ENCODE data around the gene MRPL44. TPM values are rescaled to one million over a fixed set of nuclear protein-coding genes. Genes with fewer than 3 reads are reported as not detected.

MRPL44 gene
- total and polyA plus RNA-seq, 2 of the 13 experiments (the other 11 are each of a cell fraction or from before 2014, with no cell fraction given), result 38.4 to 78.0 TPM

DNA sequence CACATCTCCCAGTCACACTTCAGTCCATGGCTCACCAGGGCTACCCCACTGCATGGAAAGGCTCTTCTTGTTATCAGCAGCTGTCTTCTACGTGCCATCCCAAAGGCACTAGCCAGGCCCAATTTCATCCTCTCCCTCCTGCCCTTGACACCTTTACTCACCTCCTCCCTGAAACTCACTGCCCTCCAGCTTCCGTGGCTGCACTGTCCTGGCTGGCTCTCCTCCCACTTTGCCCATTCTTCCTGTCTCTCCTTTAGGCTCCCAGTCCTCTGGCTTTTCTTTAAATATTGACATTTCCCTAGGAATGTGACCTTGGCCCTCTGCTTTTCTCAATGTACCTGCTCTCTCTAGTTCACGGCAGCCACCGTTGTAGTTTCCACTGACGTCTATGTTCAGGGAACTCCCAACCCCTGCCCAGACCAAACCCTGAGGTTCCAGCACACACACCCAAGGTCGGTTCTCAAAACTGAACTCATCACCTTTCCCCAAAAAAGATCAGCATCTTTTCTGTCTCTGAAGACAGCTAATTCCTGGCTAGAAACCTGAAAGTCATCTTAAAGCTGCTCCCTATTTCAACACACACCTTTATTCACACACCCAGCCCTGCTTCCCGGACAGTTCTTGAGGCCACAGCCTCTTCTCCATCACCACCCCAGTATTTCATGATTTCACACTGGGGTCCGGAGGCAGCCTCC is 48.8 kb upstream of the MRPL44 start (continued):
- TF ChIP-seq, protein P1, sequence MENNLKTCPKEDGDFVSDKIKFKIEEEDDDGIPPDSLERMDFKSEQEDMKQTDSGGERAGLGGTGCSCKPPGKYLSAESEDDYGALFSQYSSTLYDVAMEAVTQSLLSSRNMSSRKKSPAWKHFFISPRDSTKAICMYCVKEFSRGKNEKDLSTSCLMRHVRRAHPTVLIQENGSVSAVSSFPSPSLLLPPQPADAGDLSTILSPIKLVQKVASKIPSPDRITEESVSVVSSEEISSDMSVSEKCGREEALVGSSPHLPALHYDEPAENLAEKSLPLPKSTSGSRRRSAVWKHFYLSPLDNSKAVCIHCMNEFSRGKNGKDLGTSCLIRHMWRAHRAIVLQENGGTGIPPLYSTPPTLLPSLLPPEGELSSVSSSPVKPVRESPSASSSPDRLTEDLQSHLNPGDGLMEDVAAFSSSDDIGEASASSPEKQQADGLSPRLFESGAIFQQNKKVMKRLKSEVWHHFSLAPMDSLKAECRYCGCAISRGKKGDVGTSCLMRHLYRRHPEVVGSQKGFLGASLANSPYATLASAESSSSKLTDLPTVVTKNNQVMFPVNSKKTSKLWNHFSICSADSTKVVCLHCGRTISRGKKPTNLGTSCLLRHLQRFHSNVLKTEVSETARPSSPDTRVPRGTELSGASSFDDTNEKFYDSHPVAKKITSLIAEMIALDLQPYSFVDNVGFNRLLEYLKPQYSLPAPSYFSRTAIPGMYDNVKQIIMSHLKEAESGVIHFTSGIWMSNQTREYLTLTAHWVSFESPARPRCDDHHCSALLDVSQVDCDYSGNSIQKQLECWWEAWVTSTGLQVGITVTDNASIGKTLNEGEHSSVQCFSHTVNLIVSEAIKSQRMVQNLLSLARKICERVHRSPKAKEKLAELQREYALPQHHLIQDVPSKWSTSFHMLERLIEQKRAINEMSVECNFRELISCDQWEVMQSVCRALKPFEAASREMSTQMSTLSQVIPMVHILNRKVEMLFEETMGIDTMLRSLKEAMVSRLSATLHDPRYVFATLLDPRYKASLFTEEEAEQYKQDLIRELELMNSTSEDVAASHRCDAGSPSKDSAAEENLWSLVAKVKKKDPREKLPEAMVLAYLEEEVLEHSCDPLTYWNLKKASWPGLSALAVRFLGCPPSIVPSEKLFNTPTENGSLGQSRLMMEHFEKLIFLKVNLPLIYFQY (CRISPR knock-in tag; IDR thresholded peaks at IDR 0.05; ENCODE audit: borderline replicate concordance), result peak; percentile 54; the same call in 1 of the 2 replicates
- peak; percentile 45 for TF ChIP-seq PHF8 (CRISPR knock-in tag; IDR thresholded peaks at IDR 0.05)
- TF ChIP-seq CCDC6 (CRISPR knock-in tag; IDR thresholded peaks at IDR 0.05), result peak; percentile 74
- no peak for TF ChIP-seq ZNF530 (CRISPR knock-in tag; IDR thresholded peaks at IDR 0.05; ENCODE audit: low read depth)
- TF ChIP-seq JDP2 (CRISPR knock-in tag; IDR thresholded peaks at IDR 0.05; ENCODE audit: borderline replicate concordance), result no peak
- TF ChIP-seq, protein P2, sequence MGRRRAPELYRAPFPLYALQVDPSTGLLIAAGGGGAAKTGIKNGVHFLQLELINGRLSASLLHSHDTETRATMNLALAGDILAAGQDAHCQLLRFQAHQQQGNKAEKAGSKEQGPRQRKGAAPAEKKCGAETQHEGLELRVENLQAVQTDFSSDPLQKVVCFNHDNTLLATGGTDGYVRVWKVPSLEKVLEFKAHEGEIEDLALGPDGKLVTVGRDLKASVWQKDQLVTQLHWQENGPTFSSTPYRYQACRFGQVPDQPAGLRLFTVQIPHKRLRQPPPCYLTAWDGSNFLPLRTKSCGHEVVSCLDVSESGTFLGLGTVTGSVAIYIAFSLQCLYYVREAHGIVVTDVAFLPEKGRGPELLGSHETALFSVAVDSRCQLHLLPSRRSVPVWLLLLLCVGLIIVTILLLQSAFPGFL (CRISPR knock-in tag; IDR thresholded peaks at IDR 0.05), result no peak
- TF ChIP-seq ZKSCAN5 (CRISPR knock-in tag; IDR thresholded peaks at IDR 0.05), result peak; percentile 100
- TF ChIP-seq, protein P3, sequence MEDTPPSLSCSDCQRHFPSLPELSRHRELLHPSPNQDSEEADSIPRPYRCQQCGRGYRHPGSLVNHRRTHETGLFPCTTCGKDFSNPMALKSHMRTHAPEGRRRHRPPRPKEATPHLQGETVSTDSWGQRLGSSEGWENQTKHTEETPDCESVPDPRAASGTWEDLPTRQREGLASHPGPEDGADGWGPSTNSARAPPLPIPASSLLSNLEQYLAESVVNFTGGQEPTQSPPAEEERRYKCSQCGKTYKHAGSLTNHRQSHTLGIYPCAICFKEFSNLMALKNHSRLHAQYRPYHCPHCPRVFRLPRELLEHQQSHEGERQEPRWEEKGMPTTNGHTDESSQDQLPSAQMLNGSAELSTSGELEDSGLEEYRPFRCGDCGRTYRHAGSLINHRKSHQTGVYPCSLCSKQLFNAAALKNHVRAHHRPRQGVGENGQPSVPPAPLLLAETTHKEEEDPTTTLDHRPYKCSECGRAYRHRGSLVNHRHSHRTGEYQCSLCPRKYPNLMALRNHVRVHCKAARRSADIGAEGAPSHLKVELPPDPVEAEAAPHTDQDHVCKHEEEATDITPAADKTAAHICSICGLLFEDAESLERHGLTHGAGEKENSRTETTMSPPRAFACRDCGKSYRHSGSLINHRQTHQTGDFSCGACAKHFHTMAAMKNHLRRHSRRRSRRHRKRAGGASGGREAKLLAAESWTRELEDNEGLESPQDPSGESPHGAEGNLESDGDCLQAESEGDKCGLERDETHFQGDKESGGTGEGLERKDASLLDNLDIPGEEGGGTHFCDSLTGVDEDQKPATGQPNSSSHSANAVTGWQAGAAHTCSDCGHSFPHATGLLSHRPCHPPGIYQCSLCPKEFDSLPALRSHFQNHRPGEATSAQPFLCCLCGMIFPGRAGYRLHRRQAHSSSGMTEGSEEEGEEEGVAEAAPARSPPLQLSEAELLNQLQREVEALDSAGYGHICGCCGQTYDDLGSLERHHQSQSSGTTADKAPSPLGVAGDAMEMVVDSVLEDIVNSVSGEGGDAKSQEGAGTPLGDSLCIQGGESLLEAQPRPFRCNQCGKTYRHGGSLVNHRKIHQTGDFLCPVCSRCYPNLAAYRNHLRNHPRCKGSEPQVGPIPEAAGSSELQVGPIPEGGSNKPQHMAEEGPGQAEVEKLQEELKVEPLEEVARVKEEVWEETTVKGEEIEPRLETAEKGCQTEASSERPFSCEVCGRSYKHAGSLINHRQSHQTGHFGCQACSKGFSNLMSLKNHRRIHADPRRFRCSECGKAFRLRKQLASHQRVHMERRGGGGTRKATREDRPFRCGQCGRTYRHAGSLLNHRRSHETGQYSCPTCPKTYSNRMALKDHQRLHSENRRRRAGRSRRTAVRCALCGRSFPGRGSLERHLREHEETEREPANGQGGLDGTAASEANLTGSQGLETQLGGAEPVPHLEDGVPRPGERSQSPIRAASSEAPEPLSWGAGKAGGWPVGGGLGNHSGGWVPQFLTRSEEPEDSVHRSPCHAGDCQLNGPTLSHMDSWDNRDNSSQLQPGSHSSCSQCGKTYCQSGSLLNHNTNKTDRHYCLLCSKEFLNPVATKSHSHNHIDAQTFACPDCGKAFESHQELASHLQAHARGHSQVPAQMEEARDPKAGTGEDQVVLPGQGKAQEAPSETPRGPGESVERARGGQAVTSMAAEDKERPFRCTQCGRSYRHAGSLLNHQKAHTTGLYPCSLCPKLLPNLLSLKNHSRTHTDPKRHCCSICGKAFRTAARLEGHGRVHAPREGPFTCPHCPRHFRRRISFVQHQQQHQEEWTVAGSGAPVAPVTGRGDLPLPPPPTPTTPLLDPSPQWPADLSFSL (CRISPR knock-in tag; IDR thresholded peaks at IDR 0.05), result no peak
- TF ChIP-seq ISL2 (CRISPR knock-in tag; IDR thresholded peaks at IDR 0.05), result peak; percentile 94
- peak; percentile 77 for TF ChIP-seq ARNTL (CRISPR knock-in tag; IDR thresholded peaks at IDR 0.05)
- TF ChIP-seq ZNF761 (CRISPR knock-in tag; conservative IDR thresholded peaks at IDR 0.05), result peak; percentile 73; the same call in 1 of the 2 replicates
- no peak for TF ChIP-seq ZNF383 (CRISPR knock-in tag; IDR thresholded peaks at IDR 0.05; ENCODE audit: borderline replicate concordance)
- TF ChIP-seq SNRNP70 (IDR thresholded peaks at IDR 0.05; ENCODE audit: low read depth, low read length), result no peak
- TF ChIP-seq, protein P4, sequence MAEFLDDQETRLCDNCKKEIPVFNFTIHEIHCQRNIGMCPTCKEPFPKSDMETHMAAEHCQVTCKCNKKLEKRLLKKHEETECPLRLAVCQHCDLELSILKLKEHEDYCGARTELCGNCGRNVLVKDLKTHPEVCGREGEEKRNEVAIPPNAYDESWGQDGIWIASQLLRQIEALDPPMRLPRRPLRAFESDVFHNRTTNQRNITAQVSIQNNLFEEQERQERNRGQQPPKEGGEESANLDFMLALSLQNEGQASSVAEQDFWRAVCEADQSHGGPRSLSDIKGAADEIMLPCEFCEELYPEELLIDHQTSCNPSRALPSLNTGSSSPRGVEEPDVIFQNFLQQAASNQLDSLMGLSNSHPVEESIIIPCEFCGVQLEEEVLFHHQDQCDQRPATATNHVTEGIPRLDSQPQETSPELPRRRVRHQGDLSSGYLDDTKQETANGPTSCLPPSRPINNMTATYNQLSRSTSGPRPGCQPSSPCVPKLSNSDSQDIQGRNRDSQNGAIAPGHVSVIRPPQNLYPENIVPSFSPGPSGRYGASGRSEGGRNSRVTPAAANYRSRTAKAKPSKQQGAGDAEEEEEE (CRISPR knock-in tag; IDR thresholded peaks at IDR 0.05; ENCODE audit: borderline replicate concordance), result no peak

All from HepG2 (cell line).